ENCODE measurements around the gene CDKL1. TPM values are rescaled to one million over a fixed set of nuclear protein-coding genes. Genes with fewer than 3 reads are reported as not detected.
"Not testable (repeated sequence)": the region's sequence is repeated elsewhere in the genome, so short reads cannot be mapped to it uniquely, and the experiment has no call there.

Gene CDKL1
- total RNA-seq, 1 donor from 2014 or later = 20.7 TPM

DNA sequence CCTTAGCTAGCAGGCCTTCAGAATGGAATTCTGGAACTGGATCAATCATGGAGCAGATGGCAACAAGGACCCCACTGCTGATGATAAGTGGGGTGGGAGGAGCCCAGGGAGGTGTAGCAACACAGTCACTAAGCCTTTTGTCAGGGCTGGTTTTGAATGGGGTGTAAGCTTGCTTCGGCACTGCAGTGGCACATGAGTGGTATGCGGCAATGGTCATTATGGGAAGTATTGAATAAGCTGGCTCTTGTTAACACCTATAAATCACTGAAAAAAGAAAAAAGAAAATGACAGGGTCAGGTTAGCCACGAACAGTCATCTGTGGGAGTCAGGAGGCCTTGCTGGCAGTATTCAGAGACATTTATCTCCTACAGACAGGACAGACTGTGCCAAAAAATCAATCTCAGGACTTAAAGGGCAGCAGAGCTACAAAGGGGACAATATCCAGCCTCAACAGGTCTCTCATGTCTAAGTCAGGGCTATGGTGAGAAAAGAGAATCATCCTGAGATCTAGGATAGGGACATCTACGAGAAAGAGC, 19.1 kb downstream of the CDKL1 start:
- no peaks in the 10 kb centered on the region for H3K9me3 ChIP-seq
- no peaks in the 10 kb centered on the region for H3K4me1 ChIP-seq
- no peak overlapping the region for H3K4me3 ChIP-seq
- no peaks in the 10 kb centered on the region for H3K36me3 ChIP-seq
- ATAC-seq (peak; percentile 25), DNase-seq (no peak)
- intact Hi-C loops (cut with DNase I) = no loop called here
- TF ChIP-seq, protein P1, sequence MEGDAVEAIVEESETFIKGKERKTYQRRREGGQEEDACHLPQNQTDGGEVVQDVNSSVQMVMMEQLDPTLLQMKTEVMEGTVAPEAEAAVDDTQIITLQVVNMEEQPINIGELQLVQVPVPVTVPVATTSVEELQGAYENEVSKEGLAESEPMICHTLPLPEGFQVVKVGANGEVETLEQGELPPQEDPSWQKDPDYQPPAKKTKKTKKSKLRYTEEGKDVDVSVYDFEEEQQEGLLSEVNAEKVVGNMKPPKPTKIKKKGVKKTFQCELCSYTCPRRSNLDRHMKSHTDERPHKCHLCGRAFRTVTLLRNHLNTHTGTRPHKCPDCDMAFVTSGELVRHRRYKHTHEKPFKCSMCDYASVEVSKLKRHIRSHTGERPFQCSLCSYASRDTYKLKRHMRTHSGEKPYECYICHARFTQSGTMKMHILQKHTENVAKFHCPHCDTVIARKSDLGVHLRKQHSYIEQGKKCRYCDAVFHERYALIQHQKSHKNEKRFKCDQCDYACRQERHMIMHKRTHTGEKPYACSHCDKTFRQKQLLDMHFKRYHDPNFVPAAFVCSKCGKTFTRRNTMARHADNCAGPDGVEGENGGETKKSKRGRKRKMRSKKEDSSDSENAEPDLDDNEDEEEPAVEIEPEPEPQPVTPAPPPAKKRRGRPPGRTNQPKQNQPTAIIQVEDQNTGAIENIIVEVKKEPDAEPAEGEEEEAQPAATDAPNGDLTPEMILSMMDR (IDR thresholded peaks at IDR 0.05) = no peak
- H3K27me3 ChIP-seq = no peaks in the 10 kb centered on the region
- H3K27ac ChIP-seq = no peak overlapping the region

DNA sequence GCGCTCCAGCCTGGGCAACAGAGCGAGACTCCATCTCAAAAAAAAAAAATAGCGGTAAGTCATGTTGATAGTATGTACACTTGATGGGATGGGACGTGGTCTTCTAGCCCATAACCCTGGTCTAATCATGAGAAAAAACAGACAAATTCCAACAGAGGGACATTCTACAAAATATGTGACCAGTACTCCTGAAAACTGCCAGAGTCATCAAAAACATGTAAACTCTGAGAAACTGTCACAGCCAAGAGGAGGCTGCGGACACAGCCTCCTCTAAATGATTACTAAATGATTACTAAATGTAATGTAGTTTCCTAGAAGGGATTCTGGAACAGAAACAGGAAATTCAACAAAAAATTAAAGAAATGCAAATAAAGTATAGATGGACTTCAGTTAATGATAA, 20.9 kb downstream of the CDKL1 start:
- no peak for ATAC-seq

DNA sequence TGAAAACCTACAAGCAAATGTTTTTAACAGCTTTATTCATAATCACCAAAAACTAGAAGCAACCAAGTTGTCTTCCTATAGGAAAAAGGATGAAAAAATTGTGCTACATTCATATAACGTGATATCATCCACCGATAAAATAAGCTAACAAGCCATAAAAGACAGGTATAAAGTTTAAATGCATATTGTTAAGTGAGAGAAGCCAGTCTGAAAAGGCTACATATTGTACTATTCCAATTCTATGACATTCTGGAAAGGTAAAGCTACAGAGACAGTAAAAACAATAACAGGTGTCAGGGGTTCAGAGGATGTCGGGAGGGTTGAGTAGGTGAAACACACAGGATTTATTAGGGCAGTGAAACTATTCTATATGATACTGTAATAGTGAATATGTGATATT, 22.7 kb downstream of the CDKL1 start:
- intact Hi-C loops (cut with DNase I) = no loop called here
- no peak for ATAC-seq

More for the DNA sequence above, 20.9 kb downstream of the CDKL1 start:
- no peaks in the 10 kb centered on the region for H3K9me3 ChIP-seq
- intact Hi-C loops (cut with DNase I) = no loop called here
- H3K27me3 ChIP-seq = no peaks in the 10 kb centered on the region
- H3K4me1 ChIP-seq = no peaks in the 10 kb centered on the region
- no peak overlapping the region for H3K27ac ChIP-seq
- no peak overlapping the region for H3K4me3 ChIP-seq
- no peak for DNase-seq
- H3K36me3 ChIP-seq = no peaks in the 10 kb centered on the region
- TF ChIP-seq, protein P1 (IDR thresholded peaks at IDR 0.05) = no peak

DNA sequence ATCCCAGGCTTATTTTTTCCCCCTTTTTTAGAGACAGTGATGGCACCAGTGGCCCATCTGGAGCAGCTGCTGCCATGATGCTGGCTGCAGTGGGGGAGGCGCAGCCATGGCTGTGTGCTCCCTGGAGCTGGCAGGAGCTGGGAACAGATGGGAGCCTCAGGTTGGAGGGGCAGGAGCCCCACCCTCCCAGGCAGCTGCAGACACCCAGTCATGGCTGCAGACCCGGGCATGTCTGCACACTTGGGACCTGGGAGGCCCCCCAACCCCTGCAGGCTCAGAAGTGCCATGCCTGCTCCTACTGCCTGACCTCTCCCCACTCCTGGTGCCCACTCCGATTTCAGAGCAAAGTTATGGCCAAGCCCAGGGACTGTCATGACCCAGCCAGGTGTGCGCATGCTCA, 25.1 kb downstream of the CDKL1 start:
- TF ChIP-seq, protein P1 (IDR thresholded peaks at IDR 0.05) = no peak
- Histone ChIP-seq H3K4me3 (no peak overlapping the region), H3K27ac (no peak overlapping the region), H3K4me1 (no peaks in the 10 kb centered on the region), H3K9me3 (no peaks in the 10 kb centered on the region), H3K27me3 (no peaks in the 10 kb centered on the region), H3K36me3 (no peaks in the 10 kb centered on the region)
- DNase-seq (no peak), ATAC-seq (no peak)
- intact Hi-C loops (cut with DNase I) = no loop called here

More for the DNA sequence above, 22.7 kb downstream of the CDKL1 start:
- Histone ChIP-seq H3K9me3 (no peaks in the 10 kb centered on the region), H3K4me3 (no peak overlapping the region), H3K27ac (no peak overlapping the region), H3K36me3 (no peaks in the 10 kb centered on the region), H3K4me1 (no peaks in the 10 kb centered on the region), H3K27me3 (no peaks in the 10 kb centered on the region)
- DNase-seq = no peak
- TF ChIP-seq, protein P1 (IDR thresholded peaks at IDR 0.05) = no peak

DNA sequence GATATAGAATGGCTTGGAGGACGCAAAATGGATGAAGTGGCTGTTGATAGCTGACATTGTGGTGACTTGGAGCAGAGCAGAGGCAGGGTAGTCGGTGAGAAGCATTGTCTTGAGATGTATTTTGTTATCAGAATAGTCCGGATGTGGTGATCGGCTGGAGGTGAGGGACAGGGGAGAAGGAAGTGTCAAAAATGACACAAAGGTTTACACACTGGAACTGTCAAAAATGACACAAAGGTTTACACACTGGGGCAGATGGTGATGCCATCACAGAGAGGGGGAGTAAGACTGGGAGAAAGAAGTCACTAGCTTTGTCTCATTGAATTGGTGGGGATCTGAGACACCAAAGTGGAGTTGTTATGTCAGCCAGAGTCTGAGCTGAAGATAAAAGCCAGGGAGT, 30.1 kb downstream of the CDKL1 start:
- ATAC-seq (no peak), DNase-seq (no peak)
- Histone ChIP-seq H3K9me3 (no peaks in the 10 kb centered on the region), H3K4me3 (no peak overlapping the region), H3K4me1 (peaks cover 19% of the 10 kb centered on the region), H3K27me3 (no peaks in the 10 kb centered on the region), H3K27ac (no peak overlapping the region), H3K36me3 (no peaks in the 10 kb centered on the region)
- intact Hi-C loops (cut with DNase I) = no loop called here
- TF ChIP-seq, protein P1 (IDR thresholded peaks at IDR 0.05) = no peak

DNA sequence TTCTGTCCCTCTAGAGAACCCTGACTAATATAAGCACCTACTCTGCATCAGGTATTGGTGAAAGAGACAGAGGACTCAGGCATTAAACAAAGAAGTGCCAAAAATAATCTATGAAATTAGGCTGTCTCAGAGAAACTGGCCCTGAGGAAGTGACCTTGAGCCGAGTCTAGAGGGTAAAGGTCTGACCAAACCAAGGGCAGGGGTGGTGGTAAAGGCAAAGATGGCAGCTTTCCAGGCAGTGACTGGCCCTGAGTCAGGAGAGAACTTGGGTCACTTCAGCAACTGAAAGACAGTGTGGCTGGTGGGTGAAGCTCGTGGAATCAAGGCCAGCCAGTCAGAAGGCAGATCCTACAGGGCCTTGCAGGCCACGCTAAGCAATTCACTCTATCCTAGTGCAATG, 30.6 kb downstream of the CDKL1 start:
- Histone ChIP-seq H3K27ac (no peak overlapping the region), H3K27me3 (no peaks in the 10 kb centered on the region), H3K4me3 (no peak overlapping the region), H3K36me3 (no peaks in the 10 kb centered on the region), H3K9me3 (no peaks in the 10 kb centered on the region), H3K4me1 (peaks cover 19% of the 10 kb centered on the region)
- DNase-seq (no peak), ATAC-seq (no peak)
- TF ChIP-seq, protein P1 (IDR thresholded peaks at IDR 0.05) = no peak
- intact Hi-C loops (cut with DNase I) = no loop called here

DNA sequence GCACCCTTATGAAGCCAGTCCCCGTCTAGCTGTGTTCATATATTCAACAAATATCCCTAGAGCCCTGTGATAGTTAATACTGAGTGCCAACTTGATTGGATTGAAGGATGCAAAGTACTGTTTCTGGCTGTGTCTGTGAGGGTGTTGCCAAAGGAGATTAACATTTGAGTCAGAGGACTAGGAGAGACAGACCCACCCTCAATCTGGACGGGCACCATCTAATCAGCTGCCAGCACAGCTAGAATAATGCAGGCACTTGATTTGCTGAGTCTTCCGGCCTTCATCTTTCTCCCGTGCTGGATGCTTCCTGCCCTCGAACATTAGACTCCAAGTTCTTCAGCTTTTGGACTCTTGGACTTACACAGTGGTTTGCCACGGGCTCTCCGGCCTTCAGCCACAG, 31.1 kb downstream of the CDKL1 start:
- H3K36me3 ChIP-seq; DNase-seq; H3K9me3 ChIP-seq; H3K4me3 ChIP-seq; H3K27ac ChIP-seq; ATAC-seq; H3K27me3 ChIP-seq; intact Hi-C loops (cut with DNase I): not testable (repeated sequence)
- H3K4me1 ChIP-seq = peaks cover 19% of the 10 kb centered on the region
